SK-N-SH (cell line): ENCODE data around the gene STIM2. TPM values are rescaled to one million over a fixed set of nuclear protein-coding genes. Genes with fewer than 3 reads are reported as not detected.

Experiments
- CTCF ChIA-PET: fragments of 300-600, 350-600 bp; formaldehyde crosslinking; extraction: SDS; loops from one replicate; lab custom pipeline; 2021; lab: Yijun Ruan, JAX
- POLR2A ChIA-PET: fragments of 350-600 bp; sonication (Branson Sonifier 250); formaldehyde crosslinking; extraction: SDS; loops from one replicate; lab custom pipeline; 2020; ENCODE audit warnings: antibody characterized with exemption, inconsistent platforms; lab: Yijun Ruan, JAX
- DNase-seq: peaks from one replicate; pipeline ENCODE4 v3.0.0; 2012
- H2AFZ ChIP-seq: fragments of 200-600 bp; sonication (generic); 2 replicates; pipeline ENCODE4 v1.8.1; 2016; ENCODE audit warnings: antibody characterized with exemption, mild to moderate bottlenecking, low read depth
- H3F3A ChIP-seq: fragments of 200-600 bp; sonication (generic); replicated peaks from 2 replicates; pipeline ENCODE3; 2016; ENCODE audit warnings: antibody characterized with exemption, mild to moderate bottlenecking; ENCODE audit not compliant: insufficient read depth
- H3K27ac ChIP-seq, 2 experiments: fragments of 200-500 bp in 1 of 2; fragments of 200-600 bp in 1 of 2; sonication (Bioruptor generic) in 1 of 2; sonication (generic), shearing (Covaris generic) in 1 of 2; 2 replicates each; pipeline versions ENCODE4 v1.5.1 to v1.6.1; 2014 to 2016; ENCODE audit warnings: low read depth in 2 of 2, inconsistent platforms in 1 of 2, low read length in 1 of 2, mild to moderate bottlenecking in 1 of 2, mixed read lengths in 1 of 2
- H3K27me3 ChIP-seq: fragments of 200-600 bp; sonication (generic), shearing (Covaris generic); 2 replicates; pipeline ENCODE4 v1.6.1; 2016; ENCODE audit warnings: mixed run types; ENCODE audit not compliant: insufficient read depth
- H3K36me3 ChIP-seq, 2 experiments: fragments of 200-500 bp in 1 of 2; fragments of 200-600 bp in 1 of 2; sonication (Bioruptor generic) in 1 of 2; sonication (generic) in 1 of 2; replicated peaks in 1 of 2; 2 replicates each; pipeline versions ENCODE3 to v1.5.1; 2014 to 2016; ENCODE audit warnings: low read length in 1 of 2, mild to moderate bottlenecking in 1 of 2; ENCODE audit not compliant: insufficient read depth in 2 of 2, control insufficient read depth in 1 of 2
- H3K4me1 ChIP-seq, 2 experiments: fragments of 200-500 bp in 1 of 2; fragments of 200-600 bp in 1 of 2; sonication (Bioruptor generic) in 1 of 2; sonication (generic), shearing (Covaris generic) in 1 of 2; 2 replicates each; pipeline versions ENCODE4 v1.5.1 to v1.6.1; 2014 to 2016; ENCODE audit warnings: low read depth in 1 of 2, low read length in 1 of 2, mixed run types in 1 of 2; ENCODE audit not compliant: insufficient read depth in 2 of 2, control insufficient read depth in 1 of 2
- H3K4me2 ChIP-seq: fragments of 200-600 bp; sonication (generic), shearing (Covaris generic); 2 replicates; pipeline ENCODE4 v1.6.1; 2017; ENCODE audit warnings: mixed run types
- H3K4me3 ChIP-seq, 2 experiments: fragments of 200-500 bp in 1 of 2; fragments of 200-600 bp in 1 of 2; sonication (Bioruptor generic) in 1 of 2; sonication (generic), shearing (Covaris generic) in 1 of 2; 2 replicates each; pipeline versions ENCODE4 v1.5.1 to v1.8.1; 2014 to 2016; ENCODE audit warnings: low read depth in 2 of 2, inconsistent platforms in 1 of 2, low read length in 1 of 2, mild to moderate bottlenecking in 1 of 2, mixed read lengths in 1 of 2, moderate library complexity in 1 of 2
- H3K79me2 ChIP-seq: fragments of 200-600 bp; sonication (generic); 2 replicates; pipeline ENCODE4 v1.8.1; 2017; ENCODE audit warnings: mild to moderate bottlenecking; ENCODE audit not compliant: insufficient read depth
- H3K9ac ChIP-seq: fragments of 200-600 bp; sonication (generic); 2 replicates; pipeline ENCODE4 v1.6.1; 2017; ENCODE audit warnings: mixed run types
- H3K9me2 ChIP-seq: fragments of 200-600 bp; sonication (generic); 2 replicates; pipeline ENCODE4 v1.6.1; 2017; ENCODE audit warnings: mixed run types
- H3K9me3 ChIP-seq: fragments of 200-600 bp; sonication (generic); 2 replicates; pipeline ENCODE4 v1.6.1; 2017; ENCODE audit warnings: mixed run types, mild to moderate bottlenecking, moderate library complexity
- H4K20me1 ChIP-seq: fragments of 200-600 bp; sonication (generic); 2 replicates; pipeline ENCODE4 v1.6.1; 2017; ENCODE audit warnings: mild to moderate bottlenecking, mixed run types; ENCODE audit not compliant: insufficient read depth
- CHD2 ChIP-seq: fragments of 150-350 bp; IDR thresholded peaks from 2 replicates; pipeline ENCODE4 v1.6.1; 2018; ENCODE audit warnings: low read length; ENCODE audit not compliant: partially characterized antibody
- EP300 ChIP-seq, 2 experiments: IDR thresholded peaks; 2 replicates each; pipeline versions ENCODE4 v1.4.0 to v1.6.1; 2012; ENCODE audit warnings: borderline replicate concordance in 1 of 2, low read depth in 1 of 2, low read length in 1 of 2
- FOXJ3 ChIP-seq: sonication (generic); formaldehyde crosslinking; IDR thresholded peaks from 2 replicates; pipeline ENCODE4 v1.5.1; 2020; ENCODE audit warnings: mild to moderate bottlenecking, missing genetic modification reagents
- GABPA ChIP-seq: IDR thresholded peaks from 2 replicates; pipeline ENCODE4 v1.4.0; 2012; ENCODE audit warnings: low read depth, mild to moderate bottlenecking
- NFIC ChIP-seq: IDR thresholded peaks from 2 replicates; pipeline ENCODE4 v1.4.0; 2012; ENCODE audit warnings: borderline replicate concordance
- NRF1 ChIP-seq: IDR thresholded peaks from 2 replicates; pipeline ENCODE4 v1.6.1; 2012; ENCODE audit warnings: low read depth, mild to moderate bottlenecking, low read length
- RAD21 ChIP-seq: IDR thresholded peaks from 2 replicates; pipeline ENCODE4 v1.6.1; 2012; ENCODE audit warnings: mild to moderate bottlenecking, low read length
- RCOR1 ChIP-seq: fragments of 150-350 bp; IDR thresholded peaks from 2 replicates; pipeline ENCODE4 v1.6.1; 2017; ENCODE audit warnings: antibody characterized with exemption, low read length
- RFX5 ChIP-seq: IDR thresholded peaks from 2 replicates; pipeline ENCODE4 v1.6.1; 2012; ENCODE audit warnings: mild to moderate bottlenecking, improper control_type of control experiment, low read length
- SMC3 ChIP-seq: IDR thresholded peaks from 2 replicates; pipeline ENCODE4 v1.6.1; 2012; ENCODE audit warnings: low read depth, low read length, improper control_type of control experiment
- TAF1 ChIP-seq: IDR thresholded peaks from 2 replicates; pipeline ENCODE4 v1.6.1; 2012; ENCODE audit warnings: low read depth, mild to moderate bottlenecking, low read length, moderate library complexity, borderline replicate concordance
- TCF12 ChIP-seq: IDR thresholded peaks from 2 replicates; pipeline ENCODE4 v1.4.0; 2012
- TEAD4 ChIP-seq: IDR thresholded peaks from 2 replicates; pipeline ENCODE4 v1.4.0; 2012; ENCODE audit warnings: mild to moderate bottlenecking, borderline replicate concordance; ENCODE audit not compliant: insufficient read depth
- USF1 ChIP-seq: IDR thresholded peaks from 2 replicates; pipeline ENCODE4 v1.4.0; 2012; ENCODE audit warnings: low read depth, borderline replicate concordance
- WGBS: methylation state at CpG from one replicate; pipeline ENCODE4 v1.1.6; 2017; ENCODE audit warnings: low lambda C conversion rate; 5-methylcytosine and 5-hydroxymethylcytosine counted together
- polyA plus RNA-seq, 3 experiments: library from polyadenylated mRNA; depleted of rRNA; stranded (reverse); fragments of >200 nt; gene quantifications; 2 replicates each; pipeline ENCODE4 v1.2.3, GENCODE V29; 2012
- TF ChIP-seq, protein P1 (sequence below): fragments of 150-350 bp; IDR thresholded peaks from 2 replicates; pipeline ENCODE4 v1.6.1; 2017; ENCODE audit warnings: antibody characterized with exemption, low read length, low read depth, borderline replicate concordance
- TF ChIP-seq, protein P2 (sequence below): IDR thresholded peaks from 2 replicates; pipeline ENCODE4 v1.6.1; 2012; ENCODE audit warnings: mild to moderate bottlenecking, low read depth, low read length, moderate library complexity

The STIM2 gene
- polyA plus RNA-seq, 1 of the 3 experiments (the other 2 are of a cell fraction), result 14.7 TPM

DNA sequence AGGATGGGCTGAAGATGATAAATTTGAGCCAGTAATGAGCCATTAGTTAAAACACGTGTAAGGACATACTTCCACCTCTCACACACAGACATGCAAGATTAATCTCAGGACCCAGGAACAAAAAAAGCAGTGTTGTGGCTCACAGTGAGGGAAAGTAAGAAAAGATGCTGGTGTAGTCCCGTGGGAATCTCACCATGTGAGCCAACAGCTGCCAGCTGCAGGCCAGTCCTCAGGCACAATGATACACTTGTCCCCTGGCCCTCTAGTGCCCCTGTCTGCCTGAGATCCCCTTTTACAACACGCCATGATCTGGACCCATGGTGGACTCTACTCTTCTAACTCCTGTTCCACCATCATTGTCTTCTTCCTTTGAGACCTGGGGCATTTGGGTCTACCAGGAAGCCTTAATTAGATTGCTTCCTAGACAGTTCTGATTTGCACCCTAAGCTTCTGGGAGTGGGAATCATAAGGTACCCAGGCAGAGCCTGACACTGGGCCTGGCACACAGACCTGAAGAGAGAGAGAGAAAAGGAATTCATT is 194.7 kb downstream of the STIM2 start:
- ChIA-PET CTCF (no interaction called here), POLR2A (no interaction called here)
- 6% methylated on average over 3 of the region's 3 CpGs for WGBS
- no peak overlapping the region for H3K27ac ChIP-seq
- H4K20me1 ChIP-seq, result no peaks in the 10 kb centered on the region
- H3K4me2 ChIP-seq, result no peak overlapping the region
- peaks cover 60% of the 10 kb centered on the region for H3K27me3 ChIP-seq
- H3F3A ChIP-seq, result no peaks in the 10 kb centered on the region
- H3K9ac ChIP-seq, result no peak overlapping the region
- no peaks in the 10 kb centered on the region for H3K4me1 ChIP-seq
- H3K9me3 ChIP-seq, result no peaks in the 10 kb centered on the region
- no peak overlapping the region for H2AFZ ChIP-seq
- no peaks in the 10 kb centered on the region for H3K9me2 ChIP-seq
- no peaks in the 10 kb centered on the region for H3K36me3 ChIP-seq
- TF ChIP-seq NFIC (no peak), USF1 (no peak), SMC3 (no peak), TEAD4 (no peak), RAD21 (no peak)
- TF ChIP-seq, protein P1, sequence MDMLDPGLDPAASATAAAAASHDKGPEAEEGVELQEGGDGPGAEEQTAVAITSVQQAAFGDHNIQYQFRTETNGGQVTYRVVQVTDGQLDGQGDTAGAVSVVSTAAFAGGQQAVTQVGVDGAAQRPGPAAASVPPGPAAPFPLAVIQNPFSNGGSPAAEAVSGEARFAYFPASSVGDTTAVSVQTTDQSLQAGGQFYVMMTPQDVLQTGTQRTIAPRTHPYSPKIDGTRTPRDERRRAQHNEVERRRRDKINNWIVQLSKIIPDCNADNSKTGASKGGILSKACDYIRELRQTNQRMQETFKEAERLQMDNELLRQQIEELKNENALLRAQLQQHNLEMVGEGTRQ, result no peak
- no peak overlapping the region for H3K4me3 ChIP-seq
- H3K79me2 ChIP-seq, result no peaks in the 10 kb centered on the region
- DNase-seq, result no peak

GRCh38 chr4:27056281-27056680 is 195.6 kb downstream of the STIM2 start:
- H3K9me3 ChIP-seq, result no peaks in the 10 kb centered on the region
- DNase-seq, result no peak

More at GRCh38 chr4:27056281-27056680, 195.6 kb downstream of the STIM2 start:
- Histone ChIP-seq H3K9ac (no peak overlapping the region), H3K27me3 (peaks cover 57% of the 10 kb centered on the region), H3K36me3 (no peaks in the 10 kb centered on the region), H3K4me2 (no peak overlapping the region), H2AFZ (no peak overlapping the region), H3K9me2 (no peaks in the 10 kb centered on the region), H3F3A (no peaks in the 10 kb centered on the region), H3K4me1 (no peaks in the 10 kb centered on the region), H3K79me2 (no peaks in the 10 kb centered on the region), H3K4me3 (no peak overlapping the region), H3K27ac (no peak overlapping the region), H4K20me1 (no peaks in the 10 kb centered on the region)
- WGBS, result 46% methylated on average over 16 of the region's 16 CpGs
- no peak for TF ChIP-seq CHD2
- TF ChIP-seq RFX5, result no peak
- no peak for TF ChIP-seq RCOR1
- TF ChIP-seq, protein P2, sequence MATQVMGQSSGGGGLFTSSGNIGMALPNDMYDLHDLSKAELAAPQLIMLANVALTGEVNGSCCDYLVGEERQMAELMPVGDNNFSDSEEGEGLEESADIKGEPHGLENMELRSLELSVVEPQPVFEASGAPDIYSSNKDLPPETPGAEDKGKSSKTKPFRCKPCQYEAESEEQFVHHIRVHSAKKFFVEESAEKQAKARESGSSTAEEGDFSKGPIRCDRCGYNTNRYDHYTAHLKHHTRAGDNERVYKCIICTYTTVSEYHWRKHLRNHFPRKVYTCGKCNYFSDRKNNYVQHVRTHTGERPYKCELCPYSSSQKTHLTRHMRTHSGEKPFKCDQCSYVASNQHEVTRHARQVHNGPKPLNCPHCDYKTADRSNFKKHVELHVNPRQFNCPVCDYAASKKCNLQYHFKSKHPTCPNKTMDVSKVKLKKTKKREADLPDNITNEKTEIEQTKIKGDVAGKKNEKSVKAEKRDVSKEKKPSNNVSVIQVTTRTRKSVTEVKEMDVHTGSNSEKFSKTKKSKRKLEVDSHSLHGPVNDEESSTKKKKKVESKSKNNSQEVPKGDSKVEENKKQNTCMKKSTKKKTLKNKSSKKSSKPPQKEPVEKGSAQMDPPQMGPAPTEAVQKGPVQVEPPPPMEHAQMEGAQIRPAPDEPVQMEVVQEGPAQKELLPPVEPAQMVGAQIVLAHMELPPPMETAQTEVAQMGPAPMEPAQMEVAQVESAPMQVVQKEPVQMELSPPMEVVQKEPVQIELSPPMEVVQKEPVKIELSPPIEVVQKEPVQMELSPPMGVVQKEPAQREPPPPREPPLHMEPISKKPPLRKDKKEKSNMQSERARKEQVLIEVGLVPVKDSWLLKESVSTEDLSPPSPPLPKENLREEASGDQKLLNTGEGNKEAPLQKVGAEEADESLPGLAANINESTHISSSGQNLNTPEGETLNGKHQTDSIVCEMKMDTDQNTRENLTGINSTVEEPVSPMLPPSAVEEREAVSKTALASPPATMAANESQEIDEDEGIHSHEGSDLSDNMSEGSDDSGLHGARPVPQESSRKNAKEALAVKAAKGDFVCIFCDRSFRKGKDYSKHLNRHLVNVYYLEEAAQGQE, result no peak
- TF ChIP-seq GABPA, result no peak
- no peak for TF ChIP-seq FOXJ3 (CRISPR knock-in tag)
- TF ChIP-seq TAF1, result no peak
- TF ChIP-seq RAD21, result no peak
- TF ChIP-seq NRF1, result no peak
- no peak for TF ChIP-seq TCF12
- no peak for TF ChIP-seq EP300 (IDR thresholded peaks at IDR 0.05; ENCODE audit: borderline replicate concordance in 1 of 2, low read depth in 1 of 2, low read length in 1 of 2)
- ChIA-PET CTCF (interaction anchor here (2.4 kb wide), 1 partner anchor 8 kb away, joined by 19 read pairs; no protein-coding TSS in a partner anchor), POLR2A (no interaction called here)
